Mesothelial cell of epicardium (in vitro differentiated cells): ENCODE data around the gene CDKAL1. TPM values are rescaled to one million over a fixed set of nuclear protein-coding genes. Genes with fewer than 3 reads are reported as not detected.
"Not testable (repeated sequence)": the region's sequence is repeated elsewhere in the genome, so short reads cannot be mapped to it uniquely, and the experiment has no call there.

Source experiments
- DNase-seq, 2 experiments: peaks; one replicate each; pipeline ENCODE4 v3.0.0; 2021; ENCODE audit warnings: low spot score in 2 of 2; ENCODE audit not compliant: unreplicated experiment in 2 of 2
- H3K27ac Mint-ChIP-seq: 2 replicates; pipeline ENCODE4 v1.8.0; 2021; ENCODE audit warnings: mixed read lengths
- H3K27me3 Mint-ChIP-seq: 2 replicates; pipeline ENCODE4 v1.8.0; 2021; ENCODE audit warnings: low read depth, mixed read lengths
- H3K36me3 Mint-ChIP-seq: 2 replicates; pipeline ENCODE4 v1.8.0; 2021; ENCODE audit warnings: mixed read lengths
- H3K4me1 Mint-ChIP-seq: 2 replicates; pipeline ENCODE4 v1.8.0; 2021; ENCODE audit warnings: mixed read lengths
- H3K4me3 Mint-ChIP-seq: 2 replicates; pipeline ENCODE4 v1.8.0; 2021; ENCODE audit warnings: mild to moderate bottlenecking, moderate library complexity, mixed read lengths
- H3K9me3 Mint-ChIP-seq: 2 replicates; pipeline ENCODE4 v1.8.0; 2021; ENCODE audit warnings: mixed read lengths
- total RNA-seq: library from RNA; stranded (reverse); gene quantifications from 3 replicates; pipeline ENCODE4 v1.2.1, GENCODE V29; 2021
- TF ChIP-seq, protein P1 (sequence below): fragments of 200-600 bp; sonication (generic); IDR thresholded peaks from one replicate; pipeline ENCODE4 v1.5.0; 2021; ENCODE audit warnings: antibody characterized with exemption; ENCODE audit not compliant: unreplicated experiment

Gene CDKAL1
- total RNA-seq, 1 donor from 2014 or later = 22.6 TPM

DNA sequence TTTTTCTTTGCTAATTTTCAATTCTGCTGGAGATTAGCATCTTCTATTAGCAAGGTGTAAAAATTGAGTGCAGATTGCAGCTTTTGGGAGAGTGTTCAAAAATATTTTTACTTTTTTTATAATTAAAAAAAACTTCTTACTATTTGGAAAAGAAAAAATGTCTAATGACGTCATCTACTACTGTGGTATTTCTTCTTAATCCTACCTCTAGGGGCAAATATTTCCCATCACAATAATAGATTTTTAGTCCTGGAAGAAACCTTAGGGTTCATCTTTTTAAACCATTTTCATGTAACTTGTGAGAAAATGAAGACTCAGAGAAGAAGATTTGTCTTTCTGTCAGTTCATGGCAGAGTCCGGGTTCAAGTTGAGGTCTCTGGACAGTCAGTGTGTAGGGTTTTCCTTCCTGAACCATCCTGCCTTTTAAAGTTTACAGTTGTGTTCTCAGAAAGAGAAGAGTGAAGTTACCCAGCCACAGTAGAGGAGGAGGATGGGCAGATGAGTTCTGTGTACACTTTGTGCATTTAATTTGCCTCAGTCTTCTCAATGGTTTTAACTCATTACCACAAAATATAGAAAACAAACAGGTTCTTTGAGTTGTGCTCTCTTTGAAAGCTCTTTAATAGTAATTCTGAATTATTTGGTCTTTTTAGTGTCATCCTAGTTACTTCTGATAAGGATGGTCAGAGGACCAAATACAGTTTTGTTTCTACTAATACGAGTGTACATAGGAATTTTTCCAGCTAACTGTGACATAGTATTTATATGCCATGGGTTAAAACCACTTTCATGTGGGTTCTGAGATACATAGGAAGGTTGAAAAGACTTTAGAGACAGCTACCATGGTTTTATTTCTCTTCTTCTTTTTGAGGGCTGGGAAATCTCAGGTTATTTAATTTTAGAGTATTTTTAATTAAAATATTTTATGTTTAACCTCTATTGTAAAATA, 184.7 kb downstream of the CDKAL1 start:
- H3K36me3 Mint-ChIP-seq = peaks cover 5% of the 10 kb centered on the region
- TF ChIP-seq, protein P1, sequence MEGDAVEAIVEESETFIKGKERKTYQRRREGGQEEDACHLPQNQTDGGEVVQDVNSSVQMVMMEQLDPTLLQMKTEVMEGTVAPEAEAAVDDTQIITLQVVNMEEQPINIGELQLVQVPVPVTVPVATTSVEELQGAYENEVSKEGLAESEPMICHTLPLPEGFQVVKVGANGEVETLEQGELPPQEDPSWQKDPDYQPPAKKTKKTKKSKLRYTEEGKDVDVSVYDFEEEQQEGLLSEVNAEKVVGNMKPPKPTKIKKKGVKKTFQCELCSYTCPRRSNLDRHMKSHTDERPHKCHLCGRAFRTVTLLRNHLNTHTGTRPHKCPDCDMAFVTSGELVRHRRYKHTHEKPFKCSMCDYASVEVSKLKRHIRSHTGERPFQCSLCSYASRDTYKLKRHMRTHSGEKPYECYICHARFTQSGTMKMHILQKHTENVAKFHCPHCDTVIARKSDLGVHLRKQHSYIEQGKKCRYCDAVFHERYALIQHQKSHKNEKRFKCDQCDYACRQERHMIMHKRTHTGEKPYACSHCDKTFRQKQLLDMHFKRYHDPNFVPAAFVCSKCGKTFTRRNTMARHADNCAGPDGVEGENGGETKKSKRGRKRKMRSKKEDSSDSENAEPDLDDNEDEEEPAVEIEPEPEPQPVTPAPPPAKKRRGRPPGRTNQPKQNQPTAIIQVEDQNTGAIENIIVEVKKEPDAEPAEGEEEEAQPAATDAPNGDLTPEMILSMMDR = peak; percentile 70
- H3K4me1 Mint-ChIP-seq = peaks cover 27% of the 10 kb centered on the region
- no peaks in the 10 kb centered on the region for H3K9me3 Mint-ChIP-seq
- DNase-seq = no peak
- no peak overlapping the region for H3K4me3 Mint-ChIP-seq
- no peaks in the 10 kb centered on the region for H3K27me3 Mint-ChIP-seq
- H3K27ac Mint-ChIP-seq = peak overlapping the region; percentile 91

DNA sequence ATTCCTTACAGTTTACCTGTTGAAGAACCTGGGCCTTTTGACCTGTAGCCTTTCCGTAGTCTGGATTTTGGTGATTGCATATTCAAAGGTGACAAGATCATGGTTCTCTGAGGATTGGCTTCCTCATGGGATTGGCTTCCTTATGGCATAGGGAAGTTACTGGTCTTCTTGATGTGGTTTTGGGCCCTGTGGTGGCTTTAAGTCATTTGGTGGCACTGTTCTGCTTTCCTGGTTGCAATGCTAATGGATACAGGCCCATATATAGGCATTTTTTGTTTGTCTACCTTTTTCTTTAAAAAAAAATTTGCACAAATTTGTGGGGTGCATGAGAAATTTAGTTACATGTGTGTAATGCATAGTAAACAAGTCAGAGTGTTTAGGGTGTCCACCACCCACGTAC, 185.7 kb downstream of the CDKAL1 start:
- no peak overlapping the region for H3K4me3 Mint-ChIP-seq
- DNase-seq = no peak
- TF ChIP-seq, protein P1 = no peak
- H3K4me1 Mint-ChIP-seq = peaks cover 27% of the 10 kb centered on the region
- H3K27me3 Mint-ChIP-seq = no peaks in the 10 kb centered on the region
- peak overlapping the region; percentile 91 for H3K27ac Mint-ChIP-seq
- no peaks in the 10 kb centered on the region for H3K9me3 Mint-ChIP-seq
- H3K36me3 Mint-ChIP-seq = peaks cover 5% of the 10 kb centered on the region

DNA sequence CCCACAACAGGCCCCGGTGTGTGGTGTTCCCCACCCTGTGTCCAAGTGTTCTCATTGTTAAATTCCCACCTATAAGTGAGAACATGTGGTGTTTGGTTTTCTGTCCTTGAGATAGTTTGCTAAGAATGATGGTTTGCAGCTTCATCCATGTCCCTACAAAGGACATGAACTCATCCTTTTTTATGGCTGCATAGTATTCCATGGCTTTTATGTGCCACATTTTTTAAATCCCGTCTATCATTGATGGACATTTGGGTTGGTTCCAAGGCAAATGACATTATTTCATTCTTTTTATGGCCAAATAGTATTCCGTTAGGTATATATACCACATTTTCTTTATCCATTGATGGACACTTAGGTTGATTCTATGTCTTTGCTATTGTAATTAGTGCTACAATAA, 186.9 kb downstream of the CDKAL1 start:
- peaks cover 27% of the 10 kb centered on the region for H3K4me1 Mint-ChIP-seq
- not testable (repeated sequence) for H3K27me3 Mint-ChIP-seq, H3K27ac Mint-ChIP-seq, DNase-seq, H3K9me3 Mint-ChIP-seq, H3K4me3 Mint-ChIP-seq, H3K36me3 Mint-ChIP-seq

DNA sequence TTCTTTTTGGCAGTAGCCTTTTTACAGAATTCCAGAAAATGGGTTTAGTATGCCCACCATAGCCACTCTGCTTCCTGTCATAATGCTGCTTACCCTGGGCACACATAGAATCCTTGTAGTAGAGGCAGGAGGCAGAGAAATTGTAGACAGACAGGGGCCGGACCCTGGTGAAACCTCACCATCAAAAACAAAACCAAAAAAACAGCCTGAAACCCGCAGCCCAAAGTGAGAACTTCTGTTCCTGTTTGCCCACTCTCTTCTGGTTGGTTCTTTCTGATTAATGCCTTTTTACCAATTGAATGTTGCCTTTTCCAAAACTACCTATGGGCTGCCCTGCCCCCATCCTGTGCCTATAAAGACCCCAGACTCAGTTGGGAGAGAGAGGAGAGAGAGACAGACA, 188.2 kb downstream of the CDKAL1 start:
- Mint-ChIP-seq H3K36me3 (peaks cover 5% of the 10 kb centered on the region), H3K27ac (no peak overlapping the region), H3K9me3 (no peaks in the 10 kb centered on the region), H3K27me3 (no peaks in the 10 kb centered on the region), H3K4me1 (peaks cover 36% of the 10 kb centered on the region), H3K4me3 (no peak overlapping the region)
- TF ChIP-seq, protein P1 = no peak
- DNase-seq = no peak

DNA sequence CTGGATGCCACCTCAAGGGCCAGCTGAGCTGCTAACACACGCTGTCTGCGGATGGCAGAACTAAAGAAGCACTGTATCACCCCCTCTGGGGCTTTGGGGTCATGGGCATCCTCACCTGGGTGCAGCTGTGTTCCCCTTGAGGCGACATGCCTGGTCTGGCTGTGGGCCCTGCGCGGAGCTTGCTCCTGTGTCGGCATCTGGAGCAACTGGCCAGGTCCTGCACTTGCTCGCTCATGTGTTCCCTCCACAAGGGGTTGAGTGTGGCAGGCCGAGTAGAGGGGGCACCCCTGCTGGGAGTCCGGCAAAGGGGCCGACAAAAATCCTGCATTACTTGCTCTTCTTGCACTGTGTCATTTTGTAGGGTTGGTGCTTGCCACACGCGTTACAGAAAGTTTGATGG, 189.0 kb downstream of the CDKAL1 start:
- H3K36me3 Mint-ChIP-seq = peaks cover 5% of the 10 kb centered on the region
- no peak for DNase-seq
- no peak overlapping the region for H3K4me3 Mint-ChIP-seq
- H3K4me1 Mint-ChIP-seq = peaks cover 30% of the 10 kb centered on the region
- H3K27me3 Mint-ChIP-seq = no peaks in the 10 kb centered on the region
- H3K9me3 Mint-ChIP-seq = no peaks in the 10 kb centered on the region
- TF ChIP-seq, protein P1 = no peak
- H3K27ac Mint-ChIP-seq = no peak overlapping the region

DNA sequence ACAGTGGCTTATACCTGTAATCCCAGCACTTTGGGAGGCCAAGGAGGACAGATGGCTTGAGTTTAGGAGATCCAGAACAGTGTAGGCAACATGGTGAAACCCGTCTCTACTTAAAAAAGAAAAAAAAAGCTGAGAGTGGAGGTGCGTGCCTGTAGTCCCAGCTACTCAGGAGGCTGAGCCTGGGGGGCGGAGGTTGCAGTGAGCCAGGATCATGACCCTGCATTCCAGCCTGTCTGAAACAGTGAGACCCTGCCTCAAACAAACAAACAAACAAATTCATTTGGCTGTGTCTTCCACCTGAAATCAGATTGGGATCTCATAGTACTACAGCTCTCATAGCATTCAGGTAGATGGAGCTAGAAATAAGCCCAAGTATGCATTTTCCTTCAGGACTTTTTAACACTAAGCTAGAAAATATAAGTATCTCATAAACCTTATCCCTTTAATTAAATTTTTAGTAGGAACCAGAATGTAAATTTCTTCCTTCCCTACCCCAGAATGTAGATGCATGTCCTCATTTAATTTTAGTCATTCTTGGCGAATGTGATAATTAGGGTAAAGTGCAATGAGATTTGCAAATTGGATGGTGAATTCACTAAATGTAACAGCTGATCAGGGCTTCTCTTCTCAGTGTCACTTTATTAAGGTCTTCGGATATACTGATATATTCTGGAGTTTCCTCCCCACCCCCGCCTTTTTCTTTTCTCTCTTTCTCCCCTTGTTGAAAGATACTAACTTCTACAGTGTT, 190.4 kb downstream of the CDKAL1 start:
- no peak for DNase-seq
- Mint-ChIP-seq H3K36me3 (peaks cover 5% of the 10 kb centered on the region), H3K27ac (no peak overlapping the region), H3K27me3 (no peaks in the 10 kb centered on the region), H3K4me3 (no peak overlapping the region), H3K4me1 (peaks cover 18% of the 10 kb centered on the region), H3K9me3 (no peaks in the 10 kb centered on the region)
- TF ChIP-seq, protein P1 = no peak

DNA sequence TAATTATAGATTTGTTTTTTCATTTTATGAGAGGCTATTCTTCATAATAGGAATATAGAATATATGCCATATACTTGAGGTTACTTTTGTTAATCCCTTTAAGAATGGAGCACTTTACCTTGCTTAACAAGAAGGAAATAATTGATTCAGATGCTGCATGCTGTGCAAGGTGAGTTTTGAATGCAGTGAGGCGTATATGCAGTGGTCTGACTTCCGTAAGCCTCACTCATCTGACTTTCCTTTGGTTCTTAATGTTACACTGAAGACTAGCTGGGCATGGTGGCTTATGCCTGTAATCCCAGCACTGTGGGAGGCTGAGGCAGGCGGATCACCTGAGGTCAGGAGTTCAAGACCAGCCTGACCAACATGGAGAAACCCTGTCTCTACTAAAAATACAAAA, 191.0 kb downstream of the CDKAL1 start:
- peaks cover 12% of the 10 kb centered on the region for H3K4me1 Mint-ChIP-seq
- not testable (repeated sequence) for DNase-seq, H3K27ac Mint-ChIP-seq

More for the DNA sequence above, 191.0 kb downstream of the CDKAL1 start:
- not testable (repeated sequence) for H3K27me3 Mint-ChIP-seq, H3K9me3 Mint-ChIP-seq, H3K36me3 Mint-ChIP-seq, H3K4me3 Mint-ChIP-seq
